H9 (cell line): ENCODE measurements around the gene ELAC2. TPM values are rescaled to one million over a fixed set of nuclear protein-coding genes. Genes with fewer than 3 reads are reported as not detected.

Experiments
- DNase-seq: peaks from one replicate; pipeline ENCODE4 v3.0.0-alpha.2; 2017
- H2AFZ ChIP-seq: one replicate; pipeline ENCODE4 v1.6.1; 2013; ENCODE audit warnings: mild to moderate bottlenecking, low read length, control low read depth, moderate library complexity
- H2AK5ac ChIP-seq: 2 replicates; pipeline ENCODE4 v1.6.1; 2013; ENCODE audit warnings: low read length, control low read depth, mixed read lengths; ENCODE audit not compliant: insufficient read length
- H2BK120ac ChIP-seq: one replicate; pipeline ENCODE4 v1.6.1; 2013; ENCODE audit warnings: low read depth, mild to moderate bottlenecking, low read length, control low read depth, inconsistent platforms; ENCODE audit not compliant: poor library complexity, severe bottlenecking
- H2BK12ac ChIP-seq: 2 replicates; pipeline ENCODE4 v1.6.1; 2013; ENCODE audit warnings: low read length, control low read depth, mixed read lengths, low read depth; ENCODE audit not compliant: insufficient read length
- H2BK15ac ChIP-seq: 2 replicates; pipeline ENCODE4 v1.6.1; 2013; ENCODE audit warnings: low read depth, low read length, control low read depth
- H2BK20ac ChIP-seq: one replicate; pipeline ENCODE4 v1.6.1; 2013; ENCODE audit warnings: low read depth, mild to moderate bottlenecking, low read length, control low read depth, inconsistent platforms; ENCODE audit not compliant: poor library complexity, severe bottlenecking
- H2BK5ac ChIP-seq: 2 replicates; pipeline ENCODE4 v1.6.1; 2013; ENCODE audit warnings: low read length, control low read depth, mixed read lengths; ENCODE audit not compliant: insufficient read length
- H3K14ac ChIP-seq: 2 replicates; pipeline ENCODE4 v1.6.1; 2013; ENCODE audit warnings: low read length, control low read depth; ENCODE audit not compliant: insufficient read depth
- H3K18ac ChIP-seq: 2 replicates; pipeline ENCODE4 v1.6.1; 2013; ENCODE audit warnings: low read depth, mild to moderate bottlenecking, mixed read lengths, low read length, control low read depth; ENCODE audit not compliant: insufficient read length
- H3K23ac ChIP-seq: 2 replicates; pipeline ENCODE4 v1.6.1; 2013; ENCODE audit warnings: low read length, control low read depth, mixed read lengths, low read depth; ENCODE audit not compliant: insufficient read length
- H3K23me2 ChIP-seq: 2 replicates; pipeline ENCODE4 v1.6.1; 2013; ENCODE audit warnings: low read depth, mild to moderate bottlenecking, mixed read lengths, low read length, control low read depth; ENCODE audit not compliant: insufficient read length, poor library complexity, severe bottlenecking
- H3K27ac ChIP-seq: 2 replicates; pipeline ENCODE4 v1.5.1; 2013; ENCODE audit warnings: low read length, control low read depth, mixed read lengths, low read depth; ENCODE audit not compliant: insufficient read length
- H3K27me3 ChIP-seq: 2 replicates; pipeline ENCODE4 v1.6.1; 2013; ENCODE audit warnings: low read length, control low read depth, inconsistent platforms; ENCODE audit not compliant: insufficient read depth
- H3K4ac ChIP-seq: 2 replicates; pipeline ENCODE4 v1.6.1; 2013; ENCODE audit warnings: low read depth, mild to moderate bottlenecking, control low read depth, inconsistent platforms, low read length, moderate library complexity
- H3K4me1 ChIP-seq: 2 replicates; pipeline ENCODE4 v1.6.1; 2013; ENCODE audit warnings: low read length, control low read depth, inconsistent platforms; ENCODE audit not compliant: insufficient read depth
- H3K4me2 ChIP-seq: 2 replicates; pipeline ENCODE4 v1.6.1; 2013; ENCODE audit warnings: low read length, control low read depth, mixed read lengths; ENCODE audit not compliant: insufficient read length, insufficient read depth
- H3K56ac ChIP-seq: 2 replicates; pipeline ENCODE4 v1.6.1; 2013; ENCODE audit warnings: low read depth, mild to moderate bottlenecking, mixed read lengths, low read length, control low read depth; ENCODE audit not compliant: insufficient read length
- H3K79me1 ChIP-seq: 2 replicates; pipeline ENCODE4 v1.6.1; 2013; ENCODE audit warnings: low read depth, mild to moderate bottlenecking, moderate library complexity, low read length, control low read depth, inconsistent platforms; ENCODE audit not compliant: insufficient read depth, poor library complexity, severe bottlenecking
- H3K79me2 ChIP-seq: 2 replicates; pipeline ENCODE4 v1.6.1; 2013; ENCODE audit warnings: low read length, control low read depth, inconsistent platforms; ENCODE audit not compliant: insufficient read depth
- H3K9ac ChIP-seq: 2 replicates; pipeline ENCODE4 v1.6.1; 2013; ENCODE audit warnings: low read length, control low read depth, mixed read lengths; ENCODE audit not compliant: insufficient read length; ENCODE audit errors: extremely low read depth
- H3K9me3 ChIP-seq: one replicate; pipeline ENCODE4 v1.6.1; 2013; ENCODE audit warnings: low read depth, low read length, inconsistent platforms; ENCODE audit not compliant: control insufficient read depth
- H3T11ph ChIP-seq: one replicate; pipeline ENCODE4 v1.6.1; 2013; ENCODE audit warnings: mild to moderate bottlenecking, low read length, control low read depth, inconsistent platforms
- H4K20me1 ChIP-seq: one replicate; pipeline ENCODE4 v1.6.1; 2013; ENCODE audit not compliant: control insufficient read depth, insufficient read length, insufficient read depth
- H4K5ac ChIP-seq: 2 replicates; pipeline ENCODE4 v1.6.1; 2013; ENCODE audit warnings: low read depth, mild to moderate bottlenecking, mixed read lengths, low read length, control low read depth; ENCODE audit not compliant: insufficient read length
- H4K8ac ChIP-seq: replicated peaks from 2 replicates; pipeline ENCODE4 v1.6.1; 2013; ENCODE audit warnings: low read length, control low read depth, mixed read lengths, low read depth; ENCODE audit not compliant: insufficient read length
- H4K91ac ChIP-seq: 2 replicates; pipeline ENCODE4 v1.6.1; 2013; ENCODE audit warnings: low read depth, mild to moderate bottlenecking, moderate library complexity, mixed read lengths, low read length, control low read depth; ENCODE audit not compliant: insufficient read length
- H3K27ac Mint-ChIP-seq, 3 experiments: 2 replicates in 2 of 3; 3 replicates in 1 of 3; pipeline ENCODE4 v1.8.0; 2020 to 2021; ENCODE audit warnings: mixed read lengths in 3 of 3, mild to moderate bottlenecking in 1 of 3, moderate library complexity in 1 of 3
- H3K27me3 Mint-ChIP-seq: 2 replicates; pipeline ENCODE4 v1.8.0; 2021; ENCODE audit warnings: low read depth, mild to moderate bottlenecking, moderate library complexity, mixed read lengths
- H3K36me3 Mint-ChIP-seq, 3 experiments: 2 replicates in 2 of 3; 3 replicates in 1 of 3; pipeline ENCODE4 v1.8.0; 2020 to 2021; ENCODE audit warnings: low read depth in 3 of 3, mixed read lengths in 3 of 3; ENCODE audit not compliant: insufficient read depth in 1 of 3
- H3K4me1 Mint-ChIP-seq, 2 experiments: 2 replicates each; pipeline ENCODE4 v1.8.0; 2020; ENCODE audit warnings: mixed read lengths in 2 of 2
- H3K4me3 Mint-ChIP-seq, 2 experiments: 2 replicates in 1 of 2; 3 replicates in 1 of 2; pipeline ENCODE4 v1.8.0; 2020 to 2021; ENCODE audit warnings: mild to moderate bottlenecking in 2 of 2, mixed read lengths in 2 of 2, moderate library complexity in 1 of 2
- H3K9me3 Mint-ChIP-seq, 2 experiments: 2 replicates in 1 of 2; 3 replicates in 1 of 2; pipeline ENCODE4 v1.8.0; 2020; ENCODE audit warnings: mild to moderate bottlenecking in 2 of 2, mixed read lengths in 2 of 2, moderate library complexity in 1 of 2
- WGBS: extraction: QIAGEN DNeasy Blood & Tissue Kit; methylation state at CpG from one replicate; pipeline ENCODE4 v1.1.7; 2013; ENCODE audit warnings: missing lambda C conversion rate, low lambda C conversion rate, mixed read lengths; ENCODE audit not compliant: insufficient read length; ENCODE audit errors: extremely low coverage; 5-methylcytosine and 5-hydroxymethylcytosine counted together
- total RNA-seq: library from RNA; stranded (reverse); gene quantifications from 2 replicates; pipeline ENCODE4 v1.2.1, GENCODE V29; 2021
- TF ChIP-seq, protein P1 (sequence below): fragments of 200-600 bp; sonication (generic); conservative IDR thresholded peaks from 3 replicates; pipeline ENCODE4 v1.8.0; 2021; ENCODE audit warnings: antibody characterized with exemption, mild to moderate bottlenecking

Gene ELAC2
- total RNA-seq, 1 experiment from 2014 or later: 90.7 TPM

DNA sequence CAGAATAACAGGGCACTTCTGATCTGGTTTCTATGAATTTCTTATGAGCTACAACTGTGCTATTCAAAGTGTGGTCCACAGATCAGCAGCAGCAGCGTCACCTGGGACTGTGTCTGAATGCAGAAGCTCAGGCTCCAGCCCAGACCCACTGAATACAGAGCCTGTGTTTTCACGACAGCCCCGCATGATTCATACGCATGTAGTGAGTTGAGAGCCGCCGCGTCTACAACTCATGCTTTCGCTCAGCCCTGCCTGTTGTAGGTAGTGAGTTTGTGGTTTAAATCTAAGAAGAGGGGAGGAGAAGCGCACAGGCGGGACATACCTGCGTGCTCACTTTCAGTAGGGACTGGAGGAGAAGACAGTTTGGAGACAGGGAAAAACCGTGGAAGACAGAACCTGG lies 28.5 kb upstream of the ELAC2 start:
- Histone ChIP-seq H4K91ac (no peak overlapping the region), H4K8ac (no peak overlapping the region), H3K23me2 (no peaks in the 10 kb centered on the region), H3K79me2 (no peaks in the 10 kb centered on the region), H3K56ac (no peak overlapping the region), H3K4ac (no peak overlapping the region), H3K18ac (no peak overlapping the region), H3K27me3 (no peaks in the 10 kb centered on the region), H3K4me1 (peaks cover 3% of the 10 kb centered on the region; the same call in 1 of the 2 replicates), H3K23ac (no peak overlapping the region), H3T11ph (no peak overlapping the region), H3K79me1 (no peaks in the 10 kb centered on the region), H2BK5ac (no peak overlapping the region), H3K14ac (no peak overlapping the region), H2AK5ac (no peak overlapping the region), H4K5ac (no peak overlapping the region), H3K4me2 (no peak overlapping the region), H3K9ac (no peak overlapping the region), H3K27ac (no peak overlapping the region), H2BK120ac (no peak overlapping the region), H2AFZ (no peak overlapping the region), H2BK12ac (no peak overlapping the region), H2BK15ac (no peak overlapping the region), H3K9me3 (no peaks in the 10 kb centered on the region), H2BK20ac (no peak overlapping the region), H4K20me1 (no peaks in the 10 kb centered on the region)
- no peak overlapping the region for H3K4me3 Mint-ChIP-seq
- H3K27ac Mint-ChIP-seq: no peak overlapping the region
- peaks cover 0 to 2% of the 10 kb centered on the region in 2 experiments; a peak in 1 of 5 replicates for H3K9me3 Mint-ChIP-seq
- TF ChIP-seq, protein P1, sequence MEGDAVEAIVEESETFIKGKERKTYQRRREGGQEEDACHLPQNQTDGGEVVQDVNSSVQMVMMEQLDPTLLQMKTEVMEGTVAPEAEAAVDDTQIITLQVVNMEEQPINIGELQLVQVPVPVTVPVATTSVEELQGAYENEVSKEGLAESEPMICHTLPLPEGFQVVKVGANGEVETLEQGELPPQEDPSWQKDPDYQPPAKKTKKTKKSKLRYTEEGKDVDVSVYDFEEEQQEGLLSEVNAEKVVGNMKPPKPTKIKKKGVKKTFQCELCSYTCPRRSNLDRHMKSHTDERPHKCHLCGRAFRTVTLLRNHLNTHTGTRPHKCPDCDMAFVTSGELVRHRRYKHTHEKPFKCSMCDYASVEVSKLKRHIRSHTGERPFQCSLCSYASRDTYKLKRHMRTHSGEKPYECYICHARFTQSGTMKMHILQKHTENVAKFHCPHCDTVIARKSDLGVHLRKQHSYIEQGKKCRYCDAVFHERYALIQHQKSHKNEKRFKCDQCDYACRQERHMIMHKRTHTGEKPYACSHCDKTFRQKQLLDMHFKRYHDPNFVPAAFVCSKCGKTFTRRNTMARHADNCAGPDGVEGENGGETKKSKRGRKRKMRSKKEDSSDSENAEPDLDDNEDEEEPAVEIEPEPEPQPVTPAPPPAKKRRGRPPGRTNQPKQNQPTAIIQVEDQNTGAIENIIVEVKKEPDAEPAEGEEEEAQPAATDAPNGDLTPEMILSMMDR: no peak
- WGBS: no CpG with 5 or more reads among the region's 12 CpGs
- H3K36me3 Mint-ChIP-seq: no peaks in the 10 kb centered on the region
- H3K27me3 Mint-ChIP-seq: peaks cover 2% of the 10 kb centered on the region
- no peak for DNase-seq
- peaks cover 5% of the 10 kb centered on the region in 2 experiments for H3K4me1 Mint-ChIP-seq
